Omental fat pad (tissue), 4 donors: ENCODE data around the gene ATP8A2. TPM values are rescaled to one million over a fixed set of nuclear protein-coding genes. Genes with fewer than 3 reads are reported as not detected.

Experiments
- ATAC-seq: fragments of 150-250 bp; one replicate; pipeline ENCODE4 v1.9.1; 2016; ENCODE audit warnings: mild to moderate bottlenecking, moderate library complexity; ENCODE audit not compliant: low FRiP score
- DNase-seq: peaks from one replicate; pipeline ENCODE4 v3.0.0-alpha.2; 2019; ENCODE audit warnings: low spot score
- total RNA-seq, 4 donors: library from RNA; depleted of rRNA; stranded (reverse); fragments of >200 nt; gene quantifications; one replicate each; pipeline ENCODE4 v1.1.0, GENCODE V29; 2016
- TF ChIP-seq, protein P1 (sequence below), 3 donors: fragments of 450-650 bp; IDR thresholded peaks; one replicate each; pipeline ENCODE4 v1.5.1; 2016 to 2017; ENCODE audit warnings: antibody characterized with exemption in 3 of 3, mild to moderate bottlenecking in 3 of 3, moderate library complexity in 2 of 3

ATP8A2 gene
- total RNA-seq, 4 donors from 2014 or later: 0.16 to 0.19 TPM; not detected in 2

DNA sequence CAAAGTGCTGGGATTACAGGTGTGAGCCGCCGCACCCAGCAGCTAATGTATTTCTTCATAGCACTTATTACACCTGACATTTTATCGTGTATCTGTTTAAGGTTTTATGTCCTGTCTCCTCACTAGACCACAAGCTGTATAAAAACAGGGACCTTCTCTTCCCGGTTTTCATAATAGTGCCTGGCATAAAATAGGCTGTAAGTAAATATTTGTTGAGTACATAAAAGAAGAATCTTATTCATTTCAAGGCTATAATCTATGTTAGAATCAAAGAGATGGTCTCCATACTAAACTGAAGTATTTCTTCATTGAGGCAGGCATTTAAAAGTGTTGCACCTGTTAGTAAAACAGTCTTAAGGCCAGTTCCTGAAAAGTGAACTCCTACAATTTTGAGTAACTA lies 486.1 kb downstream of the ATP8A2 start:
- TF ChIP-seq, protein P1, sequence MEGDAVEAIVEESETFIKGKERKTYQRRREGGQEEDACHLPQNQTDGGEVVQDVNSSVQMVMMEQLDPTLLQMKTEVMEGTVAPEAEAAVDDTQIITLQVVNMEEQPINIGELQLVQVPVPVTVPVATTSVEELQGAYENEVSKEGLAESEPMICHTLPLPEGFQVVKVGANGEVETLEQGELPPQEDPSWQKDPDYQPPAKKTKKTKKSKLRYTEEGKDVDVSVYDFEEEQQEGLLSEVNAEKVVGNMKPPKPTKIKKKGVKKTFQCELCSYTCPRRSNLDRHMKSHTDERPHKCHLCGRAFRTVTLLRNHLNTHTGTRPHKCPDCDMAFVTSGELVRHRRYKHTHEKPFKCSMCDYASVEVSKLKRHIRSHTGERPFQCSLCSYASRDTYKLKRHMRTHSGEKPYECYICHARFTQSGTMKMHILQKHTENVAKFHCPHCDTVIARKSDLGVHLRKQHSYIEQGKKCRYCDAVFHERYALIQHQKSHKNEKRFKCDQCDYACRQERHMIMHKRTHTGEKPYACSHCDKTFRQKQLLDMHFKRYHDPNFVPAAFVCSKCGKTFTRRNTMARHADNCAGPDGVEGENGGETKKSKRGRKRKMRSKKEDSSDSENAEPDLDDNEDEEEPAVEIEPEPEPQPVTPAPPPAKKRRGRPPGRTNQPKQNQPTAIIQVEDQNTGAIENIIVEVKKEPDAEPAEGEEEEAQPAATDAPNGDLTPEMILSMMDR (IDR thresholded peaks at IDR 0.05): no peak
- ATAC-seq (no peak), DNase-seq (no peak)

DNA sequence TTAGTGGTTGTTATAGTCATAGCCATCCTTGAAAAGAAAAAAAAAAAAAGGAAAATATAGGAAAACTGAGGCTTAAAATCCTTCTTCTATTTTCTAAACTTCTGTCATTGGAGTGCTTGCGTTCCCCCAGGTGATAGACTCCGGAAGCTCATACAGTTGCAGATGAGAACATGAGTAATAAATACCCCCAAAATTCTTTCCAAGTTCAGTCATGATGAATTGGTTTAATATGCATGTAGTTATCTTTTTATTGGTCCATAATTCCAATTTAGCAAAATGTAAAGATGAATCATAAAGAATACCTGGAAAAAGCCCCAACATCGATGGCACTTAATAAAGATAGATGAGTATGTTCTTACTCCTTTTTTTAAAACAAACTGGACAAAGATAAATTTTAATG lies 487.8 kb downstream of the ATP8A2 start:
- ATAC-seq: no peak
- DNase-seq: no peak
- TF ChIP-seq, protein P1 (IDR thresholded peaks at IDR 0.05): no peak

DNA sequence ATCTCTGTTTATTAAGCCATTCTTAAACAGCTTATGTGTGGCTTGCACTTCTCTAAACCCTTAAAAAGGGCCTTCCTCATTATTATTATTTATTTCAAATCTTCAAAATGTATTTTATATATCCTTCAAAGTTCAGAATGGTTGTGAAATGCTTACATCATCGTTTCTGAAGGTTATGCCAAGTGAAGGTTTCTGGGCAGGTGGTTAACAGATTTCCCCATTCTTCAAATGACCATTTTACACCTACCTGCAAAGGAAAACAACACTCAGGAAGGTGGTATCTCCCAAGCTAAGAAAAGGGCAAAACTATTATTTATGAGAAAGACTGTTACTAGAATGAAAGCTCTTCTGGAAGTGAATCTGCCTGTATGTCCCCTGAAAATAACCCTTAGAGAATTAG lies 488.5 kb downstream of the ATP8A2 start:
- DNase-seq (no peak), ATAC-seq (no peak)
- TF ChIP-seq, protein P1 (IDR thresholded peaks at IDR 0.05): no peak

DNA sequence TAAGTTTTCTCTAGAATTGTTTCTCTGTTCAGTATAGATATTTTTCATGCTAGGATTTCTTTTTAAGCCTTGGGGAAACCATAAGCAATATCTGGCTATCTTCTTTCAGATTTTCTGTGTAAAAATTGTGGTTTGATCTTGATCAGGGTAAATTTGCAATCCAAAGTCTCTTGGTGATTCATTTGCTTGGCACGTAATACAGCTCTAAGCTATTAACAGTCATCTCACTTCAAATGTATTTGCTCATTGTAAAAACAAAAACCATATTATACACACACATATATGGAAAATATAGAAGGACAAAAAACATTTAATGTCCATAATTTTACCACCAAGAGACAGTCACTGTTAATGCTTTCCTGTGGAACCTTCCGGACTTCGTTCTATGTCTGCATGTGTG lies 489.1 kb downstream of the ATP8A2 start:
- TF ChIP-seq, protein P1 (IDR thresholded peaks at IDR 0.05): no peak
- no peak for ATAC-seq

DNA sequence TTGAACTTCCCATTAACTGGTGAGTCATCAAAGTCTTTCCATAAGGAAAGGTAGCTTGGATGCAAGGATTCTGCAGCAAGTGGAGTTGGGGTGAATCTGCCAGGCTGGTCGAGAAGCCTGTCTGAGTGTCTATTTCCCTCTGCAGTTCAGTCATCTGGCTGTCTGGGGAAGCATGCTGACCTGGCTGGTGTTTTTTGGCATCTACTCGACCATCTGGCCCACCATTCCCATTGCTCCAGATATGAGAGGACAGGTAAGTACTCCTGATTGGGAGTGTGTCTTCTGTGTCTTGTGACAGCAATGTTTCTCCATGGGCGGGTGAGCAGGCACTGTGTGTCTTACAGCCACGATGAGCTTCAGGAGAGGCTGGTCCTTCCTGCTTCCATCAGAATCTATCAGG lies 490.4 kb downstream of the ATP8A2 start:
- no peak for ATAC-seq
- TF ChIP-seq, protein P1 (IDR thresholded peaks at IDR 0.05): no peak
- no peak for DNase-seq

More for the DNA sequence above, 489.1 kb downstream of the ATP8A2 start:
- DNase-seq: no peak

DNA sequence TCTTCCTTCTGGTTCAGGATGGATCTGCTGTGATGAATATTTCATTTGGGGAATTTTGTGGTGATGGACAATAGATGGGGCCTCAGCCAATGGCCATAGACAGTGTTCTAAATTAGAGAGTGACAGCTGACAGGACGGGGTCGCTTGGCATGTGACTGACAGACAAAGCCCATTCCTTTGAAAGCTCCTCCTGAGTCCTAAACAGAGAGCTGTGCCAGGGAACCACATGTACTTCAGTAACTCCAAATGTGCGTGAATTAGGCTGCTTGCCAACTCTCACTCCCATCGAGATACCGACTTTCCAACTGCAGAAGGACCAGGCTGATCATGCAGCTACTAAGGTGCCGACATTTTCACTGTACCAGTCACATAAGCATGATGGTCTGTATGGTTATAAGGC lies 492.3 kb downstream of the ATP8A2 start:
- ATAC-seq (no peak), DNase-seq (no peak)
- TF ChIP-seq, protein P1 (IDR thresholded peaks at IDR 0.05): no peak

DNA sequence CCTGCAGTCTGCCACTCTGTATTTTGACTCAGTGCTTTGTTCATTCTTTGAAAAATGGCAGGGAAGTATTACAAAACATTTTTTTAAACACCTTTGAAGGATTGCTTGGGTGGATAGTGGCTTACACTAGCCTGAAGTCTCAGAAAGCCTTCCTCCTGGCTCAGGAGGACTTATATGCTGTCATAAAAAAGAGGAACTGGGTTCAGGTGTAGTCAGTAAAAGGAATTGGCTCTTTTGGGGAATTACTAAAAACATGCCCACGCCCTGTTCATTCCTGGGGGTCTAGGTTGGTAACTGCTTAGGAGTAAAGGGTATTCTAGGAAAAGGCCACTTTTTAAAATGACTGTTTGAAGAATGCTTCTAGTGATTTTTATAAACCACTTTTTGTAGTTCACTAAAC lies 493.2 kb downstream of the ATP8A2 start:
- TF ChIP-seq, protein P1 (IDR thresholded peaks at IDR 0.05): no peak
- DNase-seq (no peak), ATAC-seq (no peak)
